ENCODE results near the gene CACNB4.

GRCh38 chr2:152019732-152020131, 79.1 kb downstream of the CACNB4 start:
- TF ChIP-seq CTCF (IDR thresholded peaks at IDR 0.05) (no peak), POLR2A (IDR thresholded peaks at IDR 0.05) (no peak), POLR2AphosphoS5 (IDR thresholded peaks at IDR 0.05; ENCODE audit: insufficient read depth in 1 of 2, low read depth in 1 of 2) (no peak)
